ENCODE measurements around the gene USP15.

Gene USP15

DNA sequence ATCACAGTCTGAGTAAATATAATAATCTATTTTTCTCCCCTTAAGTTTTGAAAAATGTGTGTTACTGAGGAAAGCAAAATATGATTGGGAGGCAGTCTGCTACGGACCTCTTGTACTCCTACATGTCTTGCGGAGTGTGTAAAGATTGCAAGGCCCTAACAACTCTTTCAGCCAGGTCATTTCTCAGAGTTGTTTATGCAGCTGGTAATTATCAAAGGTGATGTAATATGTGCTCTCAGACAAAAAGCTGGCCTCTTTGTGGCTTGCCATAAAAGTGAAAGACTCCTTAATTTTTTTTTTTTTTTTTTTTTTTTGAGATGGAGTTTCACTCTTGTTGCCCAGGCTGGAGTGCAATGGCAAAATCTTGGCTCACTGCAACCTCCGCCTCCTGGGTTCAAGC, 165.9 kb downstream of the USP15 start (continued):
- TF ChIP-seq ZNF785 (tag by site-specific recombination; IDR thresholded peaks at IDR 0.05): no peak
- peak; percentile 43; the same call in 1 of the 2 replicates for TF ChIP-seq ZBTB21 (tag by site-specific recombination; IDR thresholded peaks at IDR 0.05)
- TF ChIP-seq, protein P1, sequence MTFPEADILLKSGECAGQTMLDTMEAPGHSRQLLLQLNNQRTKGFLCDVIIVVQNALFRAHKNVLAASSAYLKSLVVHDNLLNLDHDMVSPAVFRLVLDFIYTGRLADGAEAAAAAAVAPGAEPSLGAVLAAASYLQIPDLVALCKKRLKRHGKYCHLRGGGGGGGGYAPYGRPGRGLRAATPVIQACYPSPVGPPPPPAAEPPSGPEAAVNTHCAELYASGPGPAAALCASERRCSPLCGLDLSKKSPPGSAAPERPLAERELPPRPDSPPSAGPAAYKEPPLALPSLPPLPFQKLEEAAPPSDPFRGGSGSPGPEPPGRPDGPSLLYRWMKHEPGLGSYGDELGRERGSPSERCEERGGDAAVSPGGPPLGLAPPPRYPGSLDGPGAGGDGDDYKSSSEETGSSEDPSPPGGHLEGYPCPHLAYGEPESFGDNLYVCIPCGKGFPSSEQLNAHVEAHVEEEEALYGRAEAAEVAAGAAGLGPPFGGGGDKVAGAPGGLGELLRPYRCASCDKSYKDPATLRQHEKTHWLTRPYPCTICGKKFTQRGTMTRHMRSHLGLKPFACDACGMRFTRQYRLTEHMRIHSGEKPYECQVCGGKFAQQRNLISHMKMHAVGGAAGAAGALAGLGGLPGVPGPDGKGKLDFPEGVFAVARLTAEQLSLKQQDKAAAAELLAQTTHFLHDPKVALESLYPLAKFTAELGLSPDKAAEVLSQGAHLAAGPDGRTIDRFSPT (tag by site-specific recombination; IDR thresholded peaks at IDR 0.05): no peak
- no peak for TF ChIP-seq RBAK (tag by site-specific recombination; IDR thresholded peaks at IDR 0.05)
- no peak for TF ChIP-seq OSR2 (tag by site-specific recombination; IDR thresholded peaks at IDR 0.05)
- TF ChIP-seq, protein P2, sequence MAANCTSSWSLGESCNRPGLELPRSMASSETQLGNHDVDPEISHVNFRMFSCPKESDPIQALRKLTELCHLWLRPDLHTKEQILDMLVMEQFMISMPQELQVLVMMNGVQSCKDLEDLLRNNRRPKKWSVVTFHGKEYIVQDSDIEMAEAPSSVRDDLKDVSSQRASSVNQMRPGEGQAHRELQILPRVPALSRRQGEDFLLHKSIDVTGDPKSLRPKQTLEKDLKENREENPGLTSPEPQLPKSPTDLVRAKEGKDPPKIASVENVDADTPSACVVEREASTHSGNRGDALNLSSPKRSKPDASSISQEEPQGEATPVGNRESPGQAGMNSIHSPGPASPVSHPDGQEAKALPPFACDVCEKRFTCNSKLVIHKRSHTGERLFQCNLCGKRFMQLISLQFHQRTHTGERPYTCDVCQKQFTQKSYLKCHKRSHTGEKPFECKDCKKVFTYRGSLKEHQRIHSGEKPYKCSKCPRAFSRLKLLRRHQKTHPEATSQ (tag by site-specific recombination; IDR thresholded peaks at IDR 0.05): no peak
- peak; percentile 24; the same call in 1 of the 2 replicates for TF ChIP-seq ZNF335 (tag by site-specific recombination; conservative IDR thresholded peaks at IDR 0.05)
- TF ChIP-seq ZXDB (tag by site-specific recombination; IDR thresholded peaks at IDR 0.05): peak; percentile 61
- no peak for TF ChIP-seq ZNF157 (tag by site-specific recombination; IDR thresholded peaks at IDR 0.05)
- peak; percentile 73 for TF ChIP-seq SETDB1 (IDR thresholded peaks at IDR 0.05; ENCODE audit: insufficient read length, low read length)
- TF ChIP-seq ZNF362 (tag by site-specific recombination; IDR thresholded peaks at IDR 0.05): peak; percentile 54; the same call in 1 of the 2 replicates
- TF ChIP-seq IKZF3 (tag by site-specific recombination; IDR thresholded peaks at IDR 0.05): no peak

- Histone ChIP-seq H3K36me3 (ENCODE audit: control insufficient read depth in 2 of 2, insufficient read depth in 1 of 2, low read length in 2 of 2) (no peaks in the 10 kb centered on the region), H3K9me3 (ENCODE audit: control insufficient read depth, insufficient read depth, low read depth, low read length) (no peaks in the 10 kb centered on the region), H3K4me1 (ENCODE audit: control insufficient read depth, insufficient read depth, low read length) (no peaks in the 10 kb centered on the region), H3K4me3 (ENCODE audit: low read depth, low read length) (no peak overlapping the region), H3K27ac (ENCODE audit: extremely low read depth, low read depth, low read length) (no peak overlapping the region)
- ChIA-PET CTCF (no interaction called here), POLR2A (no interaction called here)
- no peak for TF ChIP-seq ZNF23 (tag by site-specific recombination; IDR thresholded peaks at IDR 0.05; ENCODE audit: borderline replicate concordance)
- TF ChIP-seq ZNF596 (tag by site-specific recombination; IDR thresholded peaks at IDR 0.05): no peak
- no peak for TF ChIP-seq ZNF777 (tag by site-specific recombination; IDR thresholded peaks at IDR 0.05; ENCODE audit: borderline replicate concordance)
- TF ChIP-seq TCF7L2 (IDR thresholded peaks at IDR 0.05; ENCODE audit: borderline replicate concordance, low read depth, low read length): no peak
- no peak for TF ChIP-seq GLIS2 (tag by site-specific recombination; IDR thresholded peaks at IDR 0.05)
- TF ChIP-seq, protein P2 (tag by site-specific recombination; IDR thresholded peaks at IDR 0.05): no peak
- no peak for TF ChIP-seq ZNF580 (tag by site-specific recombination; IDR thresholded peaks at IDR 0.05)
- no peak for TF ChIP-seq ZNF24 (tag by site-specific recombination; IDR thresholded peaks at IDR 0.05)
- TF ChIP-seq ZNF843 (tag by site-specific recombination; IDR thresholded peaks at IDR 0.05): no peak
- TF ChIP-seq ZNF626 (tag by site-specific recombination; IDR thresholded peaks at IDR 0.05): no peak
- TF ChIP-seq ZBTB7A (tag by site-specific recombination; IDR thresholded peaks at IDR 0.05; ENCODE audit: low read depth): no peak
- no peak for TF ChIP-seq RBAK (tag by site-specific recombination; IDR thresholded peaks at IDR 0.05)
Measured at GRCh38 chr12:62429457-62429856, 169.3 kb downstream of the USP15 start.
